22Rv1 (cell line): ENCODE data around the gene STK25.

Experiments
- CTCF ChIP-seq: fragments of 450-650 bp; IDR thresholded peaks from 2 replicates; pipeline ENCODE4 v1.5.1; 2017; ENCODE audit warnings: mild to moderate bottlenecking
- ZFX ChIP-seq: fragments of 450-650 bp; IDR thresholded peaks from 2 replicates; pipeline ENCODE4 v1.6.1; 2017; ENCODE audit warnings: antibody characterized with exemption, borderline replicate concordance

- no peak for TF ChIP-seq CTCF
- TF ChIP-seq ZFX: no peak
Observed at GRCh38 chr2:241445426-241445825, 63.0 kb downstream of the STK25 start.
